SK-N-SH treated with all-trans-retinoic acid at 6 μM for 48 hours (cell line): Measurements from ENCODE around the gene TMEM259.

Experiments
- BACH2 ChIP-seq: fragments of 250-450 bp; sonication (Bioruptor Pico); IDR thresholded peaks from 2 replicates; pipeline ENCODE4 v1.9.0; 2021; ENCODE audit warnings: mild to moderate bottlenecking, borderline replicate concordance
- CREB5 ChIP-seq: fragments of 250-450 bp; sonication (Bioruptor Pico); IDR thresholded peaks from 2 replicates; pipeline ENCODE4 v1.5.1; 2020; ENCODE audit warnings: low read depth, mild to moderate bottlenecking, moderate library complexity
- GLIS3 ChIP-seq: fragments of 250-450 bp; sonication (Bioruptor Pico); IDR thresholded peaks from 2 replicates; pipeline ENCODE4 v1.5.0; 2020; ENCODE audit warnings: mild to moderate bottlenecking, moderate library complexity
- ISL1 ChIP-seq: fragments of 250-450 bp; sonication (Bioruptor Pico); IDR thresholded peaks from 2 replicates; pipeline ENCODE4 v2.1.2; 2022; ENCODE audit warnings: mild to moderate bottlenecking, moderate library complexity
- PATZ1 ChIP-seq: fragments of 250-450 bp; sonication (Bioruptor Pico); IDR thresholded peaks from 2 replicates; pipeline ENCODE4 v1.8.0; 2020; ENCODE audit warnings: mild to moderate bottlenecking, moderate library complexity, borderline replicate concordance
- RARB ChIP-seq: fragments of 250-450 bp; sonication (Bioruptor Pico); IDR thresholded peaks from 2 replicates; pipeline ENCODE4 v1.8.0; 2021; ENCODE audit warnings: mild to moderate bottlenecking, moderate library complexity
- TOX ChIP-seq: fragments of 250-450 bp; sonication (Bioruptor Pico); IDR thresholded peaks from 2 replicates; pipeline ENCODE4 v1.8.0; 2021; ENCODE audit warnings: mild to moderate bottlenecking, moderate library complexity, borderline replicate concordance
- ZNF565 ChIP-seq: fragments of 450-650 bp; formaldehyde crosslinking; conservative IDR thresholded peaks from 2 replicates; pipeline ENCODE4 v1.5.0; 2020; ENCODE audit warnings: low read depth, mild to moderate bottlenecking, moderate library complexity
- TF ChIP-seq, protein P1 (sequence below): fragments of 250-450 bp; sonication (Bioruptor Pico); IDR thresholded peaks from 2 replicates; pipeline ENCODE4 v1.5.0; 2020; ENCODE audit warnings: mild to moderate bottlenecking, moderate library complexity

DNA sequence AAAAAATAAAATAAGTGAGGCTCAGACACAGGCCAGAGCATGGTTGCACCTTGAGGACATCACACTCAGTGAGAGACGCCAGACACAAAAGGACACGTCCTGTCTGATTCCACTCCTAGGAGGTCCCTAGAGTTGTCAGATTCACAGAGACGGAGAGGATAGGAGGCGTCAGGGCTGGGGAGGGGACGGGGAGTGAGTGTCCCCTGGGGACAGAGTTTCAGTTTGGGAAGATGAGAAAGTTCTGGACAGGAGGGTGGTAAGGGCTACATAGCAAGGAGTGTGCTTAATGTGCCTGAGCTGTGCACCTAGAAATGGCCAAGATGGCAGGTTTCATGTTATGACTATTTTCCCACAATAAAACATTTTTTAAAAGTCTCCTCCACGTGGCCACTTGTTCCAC is 22.9 kb downstream of the TMEM259 start:
- no peak for TF ChIP-seq ISL1 (CRISPR knock-in tag)
- TF ChIP-seq, protein P1, sequence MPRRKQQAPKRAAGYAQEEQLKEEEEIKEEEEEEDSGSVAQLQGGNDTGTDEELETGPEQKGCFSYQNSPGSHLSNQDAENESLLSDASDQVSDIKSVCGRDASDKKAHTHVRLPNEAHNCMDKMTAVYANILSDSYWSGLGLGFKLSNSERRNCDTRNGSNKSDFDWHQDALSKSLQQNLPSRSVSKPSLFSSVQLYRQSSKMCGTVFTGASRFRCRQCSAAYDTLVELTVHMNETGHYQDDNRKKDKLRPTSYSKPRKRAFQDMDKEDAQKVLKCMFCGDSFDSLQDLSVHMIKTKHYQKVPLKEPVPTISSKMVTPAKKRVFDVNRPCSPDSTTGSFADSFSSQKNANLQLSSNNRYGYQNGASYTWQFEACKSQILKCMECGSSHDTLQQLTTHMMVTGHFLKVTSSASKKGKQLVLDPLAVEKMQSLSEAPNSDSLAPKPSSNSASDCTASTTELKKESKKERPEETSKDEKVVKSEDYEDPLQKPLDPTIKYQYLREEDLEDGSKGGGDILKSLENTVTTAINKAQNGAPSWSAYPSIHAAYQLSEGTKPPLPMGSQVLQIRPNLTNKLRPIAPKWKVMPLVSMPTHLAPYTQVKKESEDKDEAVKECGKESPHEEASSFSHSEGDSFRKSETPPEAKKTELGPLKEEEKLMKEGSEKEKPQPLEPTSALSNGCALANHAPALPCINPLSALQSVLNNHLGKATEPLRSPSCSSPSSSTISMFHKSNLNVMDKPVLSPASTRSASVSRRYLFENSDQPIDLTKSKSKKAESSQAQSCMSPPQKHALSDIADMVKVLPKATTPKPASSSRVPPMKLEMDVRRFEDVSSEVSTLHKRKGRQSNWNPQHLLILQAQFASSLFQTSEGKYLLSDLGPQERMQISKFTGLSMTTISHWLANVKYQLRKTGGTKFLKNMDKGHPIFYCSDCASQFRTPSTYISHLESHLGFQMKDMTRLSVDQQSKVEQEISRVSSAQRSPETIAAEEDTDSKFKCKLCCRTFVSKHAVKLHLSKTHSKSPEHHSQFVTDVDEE (CRISPR knock-in tag), result no peak
- TF ChIP-seq TOX (CRISPR knock-in tag), result no peak
- no peak for TF ChIP-seq CREB5 (CRISPR knock-in tag)
- no peak for TF ChIP-seq GLIS3 (CRISPR knock-in tag)
- no peak for TF ChIP-seq RARB (CRISPR knock-in tag)
- TF ChIP-seq BACH2, result no peak
- no peak for TF ChIP-seq ZNF565 (CRISPR knock-in tag)
- TF ChIP-seq PATZ1 (CRISPR knock-in tag), result no peak
